Nephron progenitor cell (in vitro differentiated cells): ENCODE results near the gene PFDN2.

Experiments used
- DNase-seq: peaks from one replicate; pipeline ENCODE4 v3.0.0; 2021
- H3K27ac Mint-ChIP-seq: 2 replicates; pipeline ENCODE4 v1.8.0; 2021; ENCODE audit warnings: mild to moderate bottlenecking, moderate library complexity, mixed read lengths
- H3K27me3 Mint-ChIP-seq: 2 replicates; pipeline ENCODE4 v1.8.0; 2021; ENCODE audit warnings: mild to moderate bottlenecking, low read depth, mixed read lengths; ENCODE audit not compliant: poor library complexity
- H3K36me3 Mint-ChIP-seq: 2 replicates; pipeline ENCODE4 v1.8.0; 2021; ENCODE audit warnings: low read depth, mixed read lengths
- H3K4me1 Mint-ChIP-seq: 2 replicates; pipeline ENCODE4 v1.8.0; 2021; ENCODE audit warnings: mixed read lengths
- H3K4me3 Mint-ChIP-seq: 2 replicates; pipeline ENCODE4 v1.8.0; 2021; ENCODE audit warnings: mild to moderate bottlenecking, moderate library complexity, mixed read lengths
- H3K9me3 Mint-ChIP-seq: 2 replicates; pipeline ENCODE4 v1.8.0; 2021; ENCODE audit warnings: mild to moderate bottlenecking, moderate library complexity, mixed read lengths
- CTCF ChIP-seq: fragments of 200-600 bp; sonication (generic); IDR thresholded peaks from 2 replicates; pipeline ENCODE4 v1.5.0; 2021; ENCODE audit warnings: antibody characterized with exemption

PFDN2 gene

DNA sequence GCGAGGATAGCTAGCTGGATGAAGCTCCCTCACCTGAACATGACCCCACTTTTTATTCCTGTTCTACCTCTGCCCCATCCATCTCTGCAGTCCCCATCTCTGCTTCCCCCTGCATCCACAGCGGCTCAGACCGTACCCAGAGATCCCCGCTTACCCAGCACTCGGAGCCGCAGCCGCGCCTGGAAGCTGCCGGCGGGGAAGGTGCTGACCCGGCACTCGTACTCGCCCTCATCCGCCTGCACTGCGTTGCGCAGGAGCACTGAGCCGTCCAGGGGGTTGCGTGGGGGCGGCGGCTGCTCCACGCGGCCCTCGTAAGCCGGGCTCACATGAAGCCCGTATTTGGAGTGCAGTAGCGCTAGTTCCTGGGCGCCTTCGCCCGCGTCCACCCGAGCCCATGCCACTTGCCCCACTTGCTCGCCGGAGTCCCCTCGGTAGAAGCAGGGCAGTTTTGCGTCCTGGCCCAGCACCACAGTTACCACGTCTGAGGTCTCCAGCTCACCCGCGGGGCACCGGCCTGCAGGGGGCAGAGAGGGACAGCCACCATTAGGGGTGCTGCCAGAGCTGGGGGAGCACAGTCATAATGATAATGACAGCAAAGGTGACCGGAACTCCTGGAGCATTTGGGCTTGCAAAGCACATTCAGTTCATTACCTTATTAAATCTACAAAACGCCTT lies 38.3 kb downstream of the PFDN2 start:
- Mint-ChIP-seq H3K27ac (no peak overlapping the region), H3K4me1 (peaks cover 33% of the 10 kb centered on the region), H3K36me3 (no peaks in the 10 kb centered on the region), H3K4me3 (no peak overlapping the region), H3K27me3 (peaks cover 3% of the 10 kb centered on the region), H3K9me3 (no peaks in the 10 kb centered on the region)
- no peak for DNase-seq
- TF ChIP-seq CTCF, result no peak

DNA sequence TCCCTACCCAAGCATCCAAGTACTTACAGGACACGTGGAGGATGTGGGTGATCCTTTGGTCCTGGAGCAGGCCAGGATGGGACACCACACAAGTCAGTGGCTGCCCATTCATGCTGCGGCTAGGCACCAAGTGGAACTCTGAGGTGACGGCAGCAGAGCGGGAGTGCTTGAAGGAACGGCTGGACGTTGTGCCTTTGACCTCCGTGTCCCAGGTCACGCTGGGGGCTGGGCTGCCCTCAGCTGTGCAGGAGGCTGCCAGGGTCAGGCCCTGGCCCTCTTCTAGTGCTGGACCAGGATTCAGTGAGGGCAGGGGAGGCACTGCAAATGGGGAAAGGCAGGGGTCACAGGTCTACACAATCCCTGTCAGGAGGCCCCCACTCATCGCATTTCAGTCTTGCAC lies 40.4 kb downstream of the PFDN2 start:
- H3K27me3 Mint-ChIP-seq, result peaks cover 9% of the 10 kb centered on the region
- H3K36me3 Mint-ChIP-seq, result no peaks in the 10 kb centered on the region
- no peak overlapping the region for H3K27ac Mint-ChIP-seq
- peaks cover 28% of the 10 kb centered on the region for H3K4me1 Mint-ChIP-seq
- no peak for TF ChIP-seq CTCF
- H3K9me3 Mint-ChIP-seq, result no peaks in the 10 kb centered on the region
- DNase-seq, result no peak
- H3K4me3 Mint-ChIP-seq, result no peak overlapping the region

DNA sequence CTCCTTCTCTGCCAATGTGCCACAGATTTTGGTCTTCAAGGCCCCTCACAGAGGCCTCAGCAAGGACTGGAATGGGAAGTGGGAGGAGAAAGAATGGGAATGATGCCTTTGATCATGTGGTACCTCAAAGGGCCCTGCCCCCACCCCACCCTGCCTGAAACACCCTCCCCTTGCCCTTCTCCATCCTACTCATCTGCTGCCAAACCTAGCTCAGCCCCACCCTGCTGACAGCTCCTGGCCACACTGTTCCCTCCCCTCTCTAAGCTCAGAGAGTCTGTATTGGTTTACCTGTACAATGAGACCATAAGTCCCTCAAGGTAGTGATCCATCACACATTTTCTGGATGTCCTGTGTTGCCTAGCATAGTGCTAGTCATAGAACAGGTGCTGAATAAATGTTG lies 41.4 kb downstream of the PFDN2 start:
- Mint-ChIP-seq H3K27me3 (peaks cover 9% of the 10 kb centered on the region), H3K36me3 (no peaks in the 10 kb centered on the region), H3K9me3 (no peaks in the 10 kb centered on the region), H3K4me3 (no peak overlapping the region), H3K27ac (no peak overlapping the region), H3K4me1 (peaks cover 33% of the 10 kb centered on the region)
- no peak for DNase-seq
- TF ChIP-seq CTCF, result no peak

GRCh38 chr1:161074676-161075368 lies 43.0 kb downstream of the PFDN2 start:
- DNase-seq, result no peak
- Mint-ChIP-seq H3K4me3 (no peak overlapping the region), H3K27ac (peak overlapping the region; percentile 60), H3K9me3 (no peaks in the 10 kb centered on the region), H3K36me3 (no peaks in the 10 kb centered on the region), H3K4me1 (peaks cover 24% of the 10 kb centered on the region), H3K27me3 (peaks cover 9% of the 10 kb centered on the region)
- TF ChIP-seq CTCF, result no peak

DNA sequence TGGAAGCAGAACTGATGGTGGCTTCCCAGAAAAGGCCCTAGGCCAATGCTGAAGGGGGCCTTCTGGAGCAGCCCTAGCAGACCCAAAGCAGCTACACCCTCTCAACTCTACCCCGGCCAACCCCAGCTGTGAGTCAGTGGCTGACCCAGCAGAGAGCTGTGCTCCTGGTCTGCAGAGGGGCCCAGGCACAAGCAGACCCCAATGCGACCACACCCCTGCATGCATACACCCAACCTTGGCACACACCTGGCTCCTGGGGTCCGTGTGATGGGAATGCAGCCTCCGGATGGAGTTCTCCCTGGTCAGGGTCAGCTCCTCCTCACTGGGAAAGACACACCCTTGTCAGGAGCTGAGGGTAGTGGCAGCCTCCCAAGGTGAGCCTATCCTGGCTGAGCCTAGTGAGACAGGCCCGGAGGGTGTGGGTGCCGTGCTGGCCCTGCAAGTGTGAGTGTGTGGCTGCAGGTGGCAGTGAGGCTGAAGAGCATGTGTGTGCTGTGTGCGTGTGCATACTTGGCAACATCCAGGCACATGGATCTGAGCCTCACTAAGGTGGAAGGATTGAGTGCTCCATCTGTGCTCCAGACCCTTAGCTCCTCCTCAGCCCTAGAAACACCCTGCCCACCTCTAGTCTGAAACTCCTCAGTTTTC lies 44.2 kb downstream of the PFDN2 start:
- H3K36me3 Mint-ChIP-seq, result no peaks in the 10 kb centered on the region
- DNase-seq, result no peak
- no peak overlapping the region for H3K4me3 Mint-ChIP-seq
- TF ChIP-seq CTCF, result no peak
- peaks cover 31% of the 10 kb centered on the region for H3K4me1 Mint-ChIP-seq
- H3K9me3 Mint-ChIP-seq, result no peaks in the 10 kb centered on the region
- no peak overlapping the region for H3K27ac Mint-ChIP-seq
- H3K27me3 Mint-ChIP-seq, result peaks cover 9% of the 10 kb centered on the region
